GM19240 (cell line): Measurements from ENCODE around the gene CARD9.
A peak's percentile ranks its signal among the peaks of the same experiment; 100 is the strongest.
"Not testable (repeated sequence)": the region's sequence is repeated elsewhere in the genome, so short reads cannot be mapped to it uniquely, and the experiment has no call there.

Experiments
- DNase-seq: peaks from one replicate; pipeline ENCODE4 v3.0.0; 2011; ENCODE audit warnings: low spot score; ENCODE audit not compliant: insufficient read length

CARD9 gene

DNA sequence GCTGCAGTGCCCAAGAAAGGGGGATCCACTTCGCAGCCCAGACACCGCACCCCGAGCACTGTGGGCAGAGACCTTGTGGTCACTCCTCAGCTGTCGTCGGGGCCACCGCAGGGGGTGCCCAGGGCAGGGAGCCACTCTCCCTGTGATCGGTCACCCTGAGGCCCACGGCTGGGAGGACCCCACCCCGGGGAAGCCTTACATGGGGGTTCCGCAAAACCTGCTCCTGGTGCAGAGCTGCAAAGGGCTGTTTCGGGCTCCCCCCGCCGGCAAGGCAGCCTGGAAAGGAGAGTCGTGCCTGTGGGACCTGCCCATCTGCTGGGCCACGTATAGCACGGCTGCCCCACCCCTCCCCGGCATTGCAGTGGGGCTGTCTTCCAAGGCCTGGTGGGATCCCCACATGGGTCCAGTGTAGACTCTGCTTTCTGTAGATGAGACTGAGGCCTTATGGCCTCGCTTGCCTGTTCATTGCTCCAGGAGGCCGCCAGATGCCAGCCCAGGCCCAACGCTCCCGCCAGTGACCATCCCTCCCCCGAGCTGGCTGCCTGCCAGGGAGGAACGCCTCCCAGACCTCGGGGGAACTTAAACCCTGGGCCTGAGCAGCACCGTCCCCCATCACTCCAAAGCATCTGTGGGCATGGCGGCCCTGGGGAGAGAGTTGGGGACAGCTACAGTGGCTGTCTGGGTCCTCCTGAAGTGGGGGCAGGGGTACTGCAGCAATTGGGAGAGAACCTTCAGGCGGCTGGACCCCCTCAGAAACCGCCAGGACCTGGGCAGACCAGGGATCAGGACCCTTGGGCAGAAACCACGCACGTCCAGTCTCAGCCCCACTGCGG lies 8.3 kb downstream of the CARD9 start:
- DNase-seq, result no peak

DNA sequence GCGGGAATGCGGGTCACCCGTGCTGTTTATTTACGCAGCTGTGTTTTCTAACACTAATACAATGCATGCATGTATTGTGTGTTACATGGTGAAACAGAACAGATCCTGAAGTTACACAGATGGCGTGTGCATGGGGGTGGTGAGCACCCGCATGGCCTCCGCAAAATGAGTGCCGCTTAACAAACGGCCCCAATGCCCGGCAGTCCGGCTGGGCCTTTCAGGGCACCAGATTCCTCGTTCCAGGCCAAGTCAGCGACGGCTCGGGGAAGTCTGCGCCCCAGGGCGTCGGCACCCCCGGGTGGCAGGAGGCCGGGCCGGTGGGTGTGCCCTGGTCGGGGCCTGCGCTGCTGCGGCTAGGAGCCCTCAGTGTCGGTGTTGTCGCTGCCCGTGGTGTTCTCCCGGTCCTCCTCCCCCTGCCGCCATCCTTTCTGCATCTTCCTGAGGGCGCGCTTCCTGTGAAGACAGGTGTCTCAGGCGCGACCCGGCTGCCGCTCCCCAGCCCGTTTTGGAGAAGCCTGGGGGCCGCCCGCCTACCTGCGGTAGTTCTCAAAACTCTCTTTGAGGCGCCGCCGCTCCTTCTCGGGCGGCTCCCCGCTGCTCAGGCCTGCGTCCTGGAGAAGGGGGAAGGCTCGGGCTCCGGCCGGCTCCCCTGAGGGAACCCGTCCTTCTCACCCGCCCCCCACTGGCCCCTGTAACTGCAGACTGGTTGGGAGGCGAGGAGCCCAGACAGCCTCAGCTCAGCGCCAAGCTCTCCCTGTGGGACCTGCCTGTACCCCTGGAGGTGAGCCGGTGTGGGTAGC lies 9.3 kb downstream of the CARD9 start:
- DNase-seq, result no peak

GRCh38 chr9:136363106-136363948 lies 10.1 kb downstream of the CARD9 start, which contains the start of gene DNLZ:
Gene DNLZ (minus strand): TSS chr9:136363744. CDS start chr9:136363714, 30 bp downstream.
- peak; percentile 99 for DNase-seq

DNA sequence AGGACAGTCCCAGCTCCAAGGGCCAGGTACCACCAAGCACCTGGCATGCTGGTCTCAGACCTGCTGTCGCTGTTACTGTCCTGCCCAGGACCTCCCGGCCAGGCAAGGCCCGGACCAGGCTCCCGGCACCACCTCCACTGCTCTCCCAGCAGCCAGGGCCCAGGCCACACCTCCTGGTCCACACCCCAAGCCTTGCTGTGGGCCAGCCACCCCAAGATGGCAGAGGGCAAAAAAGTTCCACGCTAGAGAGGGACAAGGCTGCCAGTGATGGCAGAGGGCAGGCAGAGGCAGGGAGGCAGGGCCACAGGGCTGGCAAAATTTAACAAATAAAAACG lies 11.1 kb downstream of the CARD9 start:
- DNase-seq, result no peak

- no peak for DNase-seq
These were observed 11.6 kb downstream of the CARD9 start for GRCh38 chr9:136361754-136362449.

- DNase-seq, result no peak
These were observed 12.3 kb downstream of the CARD9 start for GRCh38 chr9:136361047-136361753.

DNA sequence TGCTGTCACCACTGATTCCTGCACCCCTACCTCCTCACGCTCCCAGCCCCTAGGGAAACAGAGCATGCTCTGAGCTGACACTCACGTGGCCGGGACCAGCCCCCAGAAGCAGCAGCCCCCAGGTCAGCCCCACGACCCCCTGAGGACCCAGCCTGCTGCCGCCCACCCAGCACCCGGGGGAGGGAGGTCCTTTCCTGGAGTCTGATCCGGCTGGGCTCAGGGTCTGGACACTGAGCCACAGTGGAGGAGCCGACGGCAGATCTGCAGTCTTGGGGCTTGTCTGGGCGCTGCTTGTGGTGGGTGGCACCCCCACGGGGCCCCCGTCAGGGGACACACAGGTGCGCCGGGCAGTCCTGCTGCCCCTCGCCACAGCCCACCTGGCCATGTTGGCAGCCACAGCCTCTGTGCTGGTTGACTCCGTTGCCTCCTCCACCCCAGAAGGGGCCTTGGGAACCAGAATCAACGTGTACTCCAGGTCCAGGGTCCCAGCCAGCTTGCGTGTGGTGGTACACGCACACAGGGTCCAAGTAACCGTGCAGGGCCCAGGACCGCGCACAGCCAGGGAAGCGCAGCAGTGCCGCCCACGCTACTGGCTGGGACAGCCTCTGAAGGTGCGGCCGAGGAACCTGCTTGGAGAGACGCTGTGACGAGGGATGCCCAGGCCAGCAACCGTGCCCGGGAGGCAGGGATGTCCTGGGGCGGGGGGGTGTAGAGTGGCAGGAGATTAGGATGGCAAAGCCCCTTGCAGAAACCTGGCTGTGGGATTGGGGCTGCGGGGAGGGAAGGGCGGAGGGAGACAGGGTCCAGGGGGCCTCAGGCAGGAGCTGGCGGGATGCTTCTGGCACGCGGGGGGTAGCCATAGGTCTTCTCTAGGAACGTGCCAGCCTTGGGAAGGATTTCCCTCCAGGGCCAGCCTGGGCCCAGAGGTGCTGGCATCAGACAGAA lies 13.4 kb downstream of the CARD9 start:
- no peak for DNase-seq

- no peak for DNase-seq
These were observed 14.6 kb downstream of the CARD9 start for GRCh38 chr9:136358888-136359287.

- DNase-seq, result no peak
These were observed 15.5 kb downstream of the CARD9 start for GRCh38 chr9:136358016-136358415.

DNA sequence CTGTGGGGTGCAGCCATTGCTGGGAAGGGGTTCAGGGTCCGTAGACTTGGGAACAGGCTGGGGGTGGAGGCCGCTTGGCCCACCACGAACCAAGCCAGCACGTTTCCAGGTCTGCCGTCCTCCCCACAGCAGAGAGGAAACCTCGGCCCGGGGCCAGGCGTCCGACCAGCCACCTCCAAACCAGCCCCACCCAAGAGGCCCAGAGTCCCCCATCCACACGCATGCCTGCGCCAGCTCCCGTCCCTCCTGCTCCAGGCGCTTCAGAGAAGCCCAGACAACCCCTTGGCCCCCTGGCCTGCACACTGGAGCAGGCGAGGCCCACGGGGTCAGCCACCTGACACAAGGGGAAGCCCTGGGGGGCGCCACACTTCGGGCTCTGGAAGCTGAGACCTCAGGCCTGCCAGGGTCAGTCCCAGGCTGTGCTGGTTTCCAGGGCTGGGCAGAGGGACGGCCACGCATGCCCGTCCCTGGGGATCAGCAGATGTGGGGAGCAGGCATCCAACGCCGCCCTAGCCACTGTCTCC lies 16.2 kb downstream of the CARD9 start:
- no peak for DNase-seq

GRCh38 chr9:136355616-136356557 lies 17.6 kb downstream of the CARD9 start:
- no peak for DNase-seq

- DNase-seq, result no peak
These were observed 18.8 kb downstream of the CARD9 start for GRCh38 chr9:136354592-136355085.

DNA sequence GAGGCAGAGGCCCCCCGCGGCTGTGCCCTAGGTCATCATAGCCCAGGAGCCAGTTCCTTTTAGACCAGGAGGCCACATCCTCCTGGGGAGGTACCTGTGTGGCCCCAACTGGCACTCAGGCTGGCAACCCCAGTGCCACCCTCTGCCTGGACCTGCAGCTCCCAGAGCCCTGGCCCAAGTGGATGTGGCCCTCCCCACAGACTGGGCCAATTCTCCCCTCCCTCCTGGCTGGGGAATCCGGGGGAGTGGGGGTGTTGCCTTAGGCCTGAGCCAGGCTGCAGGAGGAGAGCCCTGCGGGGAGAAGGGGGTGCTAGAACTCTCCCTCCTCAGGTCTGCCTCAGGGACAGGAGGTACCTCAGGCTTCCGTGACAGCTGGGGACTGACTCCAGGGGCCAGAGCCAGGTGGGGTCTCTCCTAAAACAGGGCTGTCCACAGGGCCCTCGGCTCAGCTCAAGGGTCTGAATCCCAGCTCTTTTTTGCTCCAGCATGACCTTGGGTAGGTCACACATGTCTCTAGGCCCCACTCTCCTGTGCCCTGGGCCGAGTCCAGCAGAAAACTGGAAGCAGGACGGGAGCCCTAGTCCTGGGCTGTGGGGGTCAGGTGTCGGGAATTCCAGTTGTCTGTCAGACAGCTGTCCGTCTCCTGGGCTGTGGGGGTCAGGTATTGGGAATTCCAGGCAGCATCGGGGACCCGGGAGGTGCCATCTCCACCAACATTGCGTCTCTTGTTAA lies 19.5 kb downstream of the CARD9 start:
- no peak for DNase-seq

DNA sequence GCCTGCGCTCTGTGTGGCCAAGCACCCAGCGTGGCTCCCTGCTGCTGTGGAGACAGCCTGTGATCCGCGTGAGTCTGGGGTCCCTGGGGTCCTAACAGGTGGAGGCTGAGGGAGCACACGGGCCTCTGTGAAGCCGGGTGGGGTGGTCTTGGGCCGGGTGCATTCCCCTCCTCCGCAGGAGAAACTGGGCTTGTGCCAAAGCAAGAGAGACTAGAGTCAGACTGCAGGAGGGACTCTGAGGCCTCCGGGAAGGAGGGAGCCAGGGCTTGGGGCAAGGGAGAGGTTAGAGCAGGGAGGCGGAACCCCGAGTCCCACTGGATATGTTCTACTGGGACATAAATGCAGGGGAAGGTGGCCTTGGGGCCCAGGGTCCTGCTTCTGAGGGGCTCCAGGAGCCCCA lies 20.4 kb downstream of the CARD9 start:
- no peak for DNase-seq

DNA sequence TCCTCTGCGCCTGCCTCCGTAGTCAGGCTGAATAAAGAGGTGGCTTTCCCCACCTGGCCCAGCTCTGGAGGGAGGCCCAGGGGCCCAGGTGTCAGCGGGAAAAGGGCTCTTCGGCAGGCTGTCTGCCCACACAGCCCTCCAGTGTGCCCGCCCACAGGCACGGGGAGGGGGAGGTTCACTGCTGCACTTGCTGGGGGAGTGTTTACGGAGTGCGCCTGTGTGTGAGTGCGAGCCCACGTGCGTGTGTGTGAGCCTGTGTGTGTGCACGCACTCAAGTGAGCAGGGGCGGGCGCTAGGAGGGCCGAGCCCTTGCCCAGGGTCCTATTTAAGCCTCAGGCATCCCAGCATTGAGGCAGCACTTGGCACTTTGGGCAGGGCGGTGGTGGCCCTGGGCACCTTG lies 20.8 kb downstream of the CARD9 start:
- no peak for DNase-seq

DNA sequence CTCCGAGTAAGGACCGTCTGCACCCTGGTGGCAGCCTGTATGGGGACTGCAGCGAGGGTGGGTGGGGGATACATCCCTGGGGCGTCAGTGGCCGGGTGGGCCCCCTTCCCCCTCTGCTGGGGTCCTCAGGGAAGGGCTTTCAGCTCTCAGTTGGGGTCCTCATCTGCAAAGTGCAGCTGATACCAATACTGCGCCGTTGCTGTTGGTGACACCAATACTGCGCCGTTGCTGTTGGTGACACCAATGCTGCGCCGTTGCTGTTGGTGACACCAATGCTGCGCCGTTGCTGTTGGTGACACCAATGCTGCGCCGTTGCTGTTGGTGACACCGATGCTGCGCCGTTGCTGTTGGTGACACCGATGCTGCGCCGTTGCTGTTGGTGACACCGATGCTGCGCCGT lies 21.6 kb downstream of the CARD9 start:
- DNase-seq, result not testable (repeated sequence)

GRCh38 chr9:136351252-136351800 lies 22.1 kb downstream of the CARD9 start:
- no peak for DNase-seq
